Caco-2 (cell line): Measurements from ENCODE around the gene SELENOS. TPM values are rescaled to one million over a fixed set of nuclear protein-coding genes. Genes with fewer than 3 reads are reported as not detected.

ENCODE experiments used
- BruUV-seq: library from RNA; stranded (reverse); fragments of 400-500 nt; replicated peaks from 2 replicates; lab custom pipeline; 2021; lab: Mats Ljungman, UMichigan
- CTCF ChIA-PET: fragments of 300-600 bp; sonication (Branson Sonifier 250); formaldehyde crosslinking; loops from one replicate; lab custom pipeline; 2022; ENCODE audit warnings: antibody characterized with exemption; lab: Charles Lee
- POLR2A ChIA-PET: fragments of 300-600 bp; sonication (Branson Sonifier 250); formaldehyde crosslinking; loops from one replicate; lab custom pipeline; 2022; ENCODE audit warnings: antibody characterized with exemption; lab: Charles Lee
- DNase-seq, 2 experiments: peaks; one replicate each; pipeline versions ENCODE4 v3.0.0 to v3.0.0-alpha.2; 2020 to 2022
- H3K27me3 ChIP-seq: replicated peaks from 2 replicates; pipeline ENCODE4 v1.6.0; 2011; ENCODE audit warnings: low read length; ENCODE audit not compliant: control insufficient read depth, insufficient read depth
- H3K36me3 ChIP-seq: 2 replicates; pipeline ENCODE4 v1.5.1; 2011; ENCODE audit warnings: low read length; ENCODE audit not compliant: control insufficient read depth, insufficient read depth
- H3K4me1 ChIP-seq: fragments of 250-450 bp; sonication (Bioruptor Pico); 2 replicates; pipeline ENCODE4 v1.5.1; 2020; ENCODE audit warnings: mild to moderate bottlenecking
- H3K4me3 ChIP-seq: 2 replicates; pipeline ENCODE4 v1.5.1; 2011; ENCODE audit warnings: low read depth, mild to moderate bottlenecking, control low read depth, low read length
- H3K9me3 ChIP-seq: fragments of 250-450 bp; sonication (Bioruptor Pico); 2 replicates; pipeline ENCODE4 v1.5.1; 2020; ENCODE audit warnings: mild to moderate bottlenecking, moderate library complexity
- H3K27ac Mint-ChIP-seq: one replicate; pipeline ENCODE4 v1.8.0; 2022; ENCODE audit warnings: mixed read lengths; ENCODE audit not compliant: unreplicated experiment
- H3K27me3 Mint-ChIP-seq: one replicate; pipeline ENCODE4 v1.8.0; 2022; ENCODE audit warnings: mixed read lengths; ENCODE audit not compliant: insufficient read depth, unreplicated experiment
- H3K36me3 Mint-ChIP-seq: one replicate; pipeline ENCODE4 v1.8.0; 2022; ENCODE audit warnings: mild to moderate bottlenecking, mixed read lengths; ENCODE audit not compliant: insufficient read depth, unreplicated experiment
- H3K4me1 Mint-ChIP-seq: one replicate; pipeline ENCODE4 v1.8.0; 2022; ENCODE audit warnings: low read depth, mixed read lengths; ENCODE audit not compliant: unreplicated experiment
- H3K4me3 Mint-ChIP-seq: one replicate; pipeline ENCODE4 v1.8.0; 2022; ENCODE audit warnings: mild to moderate bottlenecking, moderate library complexity, mixed read lengths; ENCODE audit not compliant: unreplicated experiment
- H3K9me3 Mint-ChIP-seq: one replicate; pipeline ENCODE4 v1.8.0; 2022; ENCODE audit warnings: mixed read lengths; ENCODE audit not compliant: unreplicated experiment
- intact Hi-C: fragments of 100-400 bp; cut with micrococcal nuclease; formaldehyde crosslinking; loops from one replicate; pipeline ENCODE4 v1.10.0; 2022; ENCODE audit not compliant: unreplicated experiment
- total RNA-seq: library from RNA; stranded (reverse); gene quantifications from 2 replicates; pipeline ENCODE4 v1.2.3, GENCODE V29; 2022
- TF ChIP-seq, protein P1 (sequence below), 2 experiments: fragments of 200-600 bp in 1 of 2; IDR thresholded peaks; 1 replicate in 1 of 2; 2 replicates in 1 of 2; pipeline versions ENCODE4 v1.5.1 to v1.8.0; 2011 to 2022; ENCODE audit warnings: antibody characterized with exemption in 1 of 2, control low read depth in 1 of 2, inconsistent platforms in 1 of 2, low read depth in 1 of 2, low read length in 1 of 2, mild to moderate bottlenecking in 1 of 2, moderate library complexity in 1 of 2; ENCODE audit not compliant: insufficient read depth in 1 of 2, severe bottlenecking in 1 of 2, unreplicated experiment in 1 of 2

Gene SELENOS
- total RNA-seq, 1 experiment from 2014 or later = 71.3 TPM

DNA sequence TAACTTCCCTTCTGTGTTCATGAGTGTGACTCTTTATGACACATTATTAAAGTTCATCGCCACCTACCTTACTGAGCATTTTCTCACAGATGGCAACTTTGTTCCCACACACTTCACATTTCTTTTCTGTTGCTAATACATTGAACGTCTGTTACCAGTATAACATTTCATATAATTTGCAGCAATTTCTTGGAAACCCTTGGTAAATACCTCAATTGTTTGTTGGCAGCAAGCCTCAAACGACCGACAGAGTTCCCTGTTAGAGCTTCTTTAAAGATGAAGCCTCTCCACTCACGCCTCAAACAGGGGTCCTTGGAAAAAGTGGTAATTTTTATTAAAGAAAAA lies 22.3 kb downstream of the SELENOS start:
- H3K4me1 ChIP-seq = peaks cover 12% of the 10 kb centered on the region
- ChIA-PET POLR2A (no interaction called here), CTCF (interaction anchor here (0.6 kb wide), 1 partner anchor 248 kb away, joined by 3 read pairs; no protein-coding TSS in a partner anchor)
- TF ChIP-seq, protein P1, sequence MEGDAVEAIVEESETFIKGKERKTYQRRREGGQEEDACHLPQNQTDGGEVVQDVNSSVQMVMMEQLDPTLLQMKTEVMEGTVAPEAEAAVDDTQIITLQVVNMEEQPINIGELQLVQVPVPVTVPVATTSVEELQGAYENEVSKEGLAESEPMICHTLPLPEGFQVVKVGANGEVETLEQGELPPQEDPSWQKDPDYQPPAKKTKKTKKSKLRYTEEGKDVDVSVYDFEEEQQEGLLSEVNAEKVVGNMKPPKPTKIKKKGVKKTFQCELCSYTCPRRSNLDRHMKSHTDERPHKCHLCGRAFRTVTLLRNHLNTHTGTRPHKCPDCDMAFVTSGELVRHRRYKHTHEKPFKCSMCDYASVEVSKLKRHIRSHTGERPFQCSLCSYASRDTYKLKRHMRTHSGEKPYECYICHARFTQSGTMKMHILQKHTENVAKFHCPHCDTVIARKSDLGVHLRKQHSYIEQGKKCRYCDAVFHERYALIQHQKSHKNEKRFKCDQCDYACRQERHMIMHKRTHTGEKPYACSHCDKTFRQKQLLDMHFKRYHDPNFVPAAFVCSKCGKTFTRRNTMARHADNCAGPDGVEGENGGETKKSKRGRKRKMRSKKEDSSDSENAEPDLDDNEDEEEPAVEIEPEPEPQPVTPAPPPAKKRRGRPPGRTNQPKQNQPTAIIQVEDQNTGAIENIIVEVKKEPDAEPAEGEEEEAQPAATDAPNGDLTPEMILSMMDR (IDR thresholded peaks at IDR 0.05; ENCODE audit: insufficient read depth in 1 of 2, low read depth in 1 of 2, low read length in 1 of 2, severe bottlenecking in 1 of 2, unreplicated experiment in 1 of 2) = no peak
- H3K36me3 ChIP-seq = no peaks in the 10 kb centered on the region
- Mint-ChIP-seq H3K9me3 (no peaks in the 10 kb centered on the region), H3K4me3 (no peak overlapping the region), H3K4me1 (peaks cover 5% of the 10 kb centered on the region), H3K27ac (no peak overlapping the region), H3K36me3 (no peaks in the 10 kb centered on the region), H3K27me3 (no peaks in the 10 kb centered on the region)
- H3K9me3 ChIP-seq = no peaks in the 10 kb centered on the region
- intact Hi-C loops = loop anchor here (5.0 kb wide), 1 partner anchor 338 kb away; the partner anchor contains the start of gene LRRK1
- DNase-seq = no peak
- no TSS peak for BruUV-seq
- no peaks in the 10 kb centered on the region for H3K27me3 ChIP-seq
- no peak overlapping the region for H3K4me3 ChIP-seq

DNA sequence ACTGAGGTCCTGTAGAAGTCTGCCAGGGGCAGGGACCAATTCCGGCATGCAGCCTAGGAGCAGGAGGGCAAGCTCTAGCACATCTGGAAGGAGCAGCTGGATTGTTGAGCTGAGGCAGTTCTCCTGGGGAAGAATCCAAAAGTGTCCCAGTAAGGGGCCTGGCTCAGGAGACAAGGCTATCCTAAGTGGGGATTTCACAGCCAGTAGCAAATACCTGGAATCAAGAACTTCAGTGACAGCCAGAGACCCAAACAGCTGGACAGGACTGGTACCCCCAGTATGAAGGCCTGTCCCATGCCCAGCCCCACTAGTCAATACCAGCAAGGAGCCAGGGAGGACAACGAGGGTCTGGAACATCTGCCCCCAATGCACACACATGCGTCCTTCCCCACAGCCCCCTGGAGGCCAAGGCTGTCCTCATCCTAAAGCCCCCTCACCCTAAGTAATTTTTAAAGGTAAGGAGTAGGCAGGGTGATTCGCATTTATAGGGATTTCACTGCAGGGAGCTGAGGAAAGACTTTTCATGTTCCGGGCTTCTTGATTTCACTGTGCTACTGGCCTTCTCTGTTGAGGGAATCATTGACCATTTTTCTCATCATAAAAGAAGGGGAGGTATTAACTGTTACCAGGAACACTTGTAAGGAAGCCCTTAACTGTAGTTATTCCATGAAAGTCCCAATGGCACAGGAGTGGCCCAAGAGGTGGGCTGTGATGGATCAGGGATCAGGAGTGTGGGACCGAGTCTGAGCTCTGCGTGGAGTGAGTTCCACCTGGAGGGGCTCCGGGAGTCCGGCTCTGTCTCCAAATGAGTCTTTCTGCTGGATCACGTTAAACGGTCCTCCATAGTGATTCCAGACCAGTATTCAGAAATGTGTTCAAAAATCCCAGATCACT lies 22.9 kb downstream of the SELENOS start:
- H3K27me3 Mint-ChIP-seq = no peaks in the 10 kb centered on the region
- TF ChIP-seq, protein P1 (IDR thresholded peaks at IDR 0.05; ENCODE audit: insufficient read depth in 1 of 2, low read depth in 1 of 2, low read length in 1 of 2, severe bottlenecking in 1 of 2, unreplicated experiment in 1 of 2) = no peak
- H3K4me1 Mint-ChIP-seq = peaks cover 8% of the 10 kb centered on the region
- BruUV-seq = no TSS peak
- Histone ChIP-seq H3K9me3 (no peaks in the 10 kb centered on the region), H3K27me3 (no peaks in the 10 kb centered on the region), H3K36me3 (no peaks in the 10 kb centered on the region), H3K4me1 (peaks cover 17% of the 10 kb centered on the region), H3K4me3 (no peak overlapping the region)
- no peak for DNase-seq
- H3K4me3 Mint-ChIP-seq = no peak overlapping the region
- ChIA-PET CTCF (interaction anchor here (0.6 kb wide), 1 partner anchor 248 kb away, joined by 3 read pairs; no protein-coding TSS in a partner anchor), POLR2A (no interaction called here)
- intact Hi-C loops = loop anchor here (5.0 kb wide), 1 partner anchor 337 kb away; the partner anchor contains the start of gene LRRK1
- no peaks in the 10 kb centered on the region for H3K9me3 Mint-ChIP-seq
- no peaks in the 10 kb centered on the region for H3K36me3 Mint-ChIP-seq
- no peak overlapping the region for H3K27ac Mint-ChIP-seq

- no TSS peak for BruUV-seq
- POLR2A ChIA-PET = no interaction called here
- Histone ChIP-seq H3K4me3 (peak overlapping the region; percentile 88), H3K27me3 (no peaks in the 10 kb centered on the region), H3K36me3 (no peaks in the 10 kb centered on the region), H3K9me3 (no peaks in the 10 kb centered on the region), H3K4me1 (peaks cover 17% of the 10 kb centered on the region)
- Mint-ChIP-seq H3K4me1 (peaks cover 8% of the 10 kb centered on the region), H3K9me3 (no peaks in the 10 kb centered on the region), H3K4me3 (peak overlapping the region; percentile 87), H3K27ac (peak overlapping the region; percentile 67), H3K36me3 (no peaks in the 10 kb centered on the region), H3K27me3 (no peaks in the 10 kb centered on the region)
- intact Hi-C loops = no loop called here
- TF ChIP-seq, protein P1 (IDR thresholded peaks at IDR 0.05; ENCODE audit: insufficient read depth in 1 of 2, low read depth in 1 of 2, low read length in 1 of 2, severe bottlenecking in 1 of 2, unreplicated experiment in 1 of 2) = no peak
- CTCF ChIA-PET = interaction anchor here (0.8 kb wide), 1 partner anchor 9 kb away, joined by 3 read pairs; no protein-coding TSS in a partner anchor
- no peak for DNase-seq
These were observed 24.4 kb downstream of the SELENOS start for GRCh38 chr15:101252836-101253235.
